HG02943 (cell line): ENCODE results near the gene ARSH.
"Not testable (repeated sequence)": the region's sequence is repeated elsewhere in the genome, so short reads cannot be mapped to it uniquely, and the experiment has no call there.

Experiments used
- ATAC-seq: cut with Tn5 transposase; IDR thresholded peaks from one replicate; pipeline ENCODE4 v1.9.1; 2021; ENCODE audit warnings: mild to moderate bottlenecking, low read depth, moderate library complexity; ENCODE audit not compliant: unreplicated experiment

The ARSH gene

GRCh38 chrX:3029129-3029528 lies 22.8 kb downstream of the ARSH start:
- no peak for ATAC-seq

- no peak for ATAC-seq
Measured at GRCh38 chrX:3037218-3037617, 30.9 kb downstream of the ARSH start.

- ATAC-seq, result no peak
Measured at GRCh38 chrX:3044196-3044595, 37.9 kb downstream of the ARSH start.

DNA sequence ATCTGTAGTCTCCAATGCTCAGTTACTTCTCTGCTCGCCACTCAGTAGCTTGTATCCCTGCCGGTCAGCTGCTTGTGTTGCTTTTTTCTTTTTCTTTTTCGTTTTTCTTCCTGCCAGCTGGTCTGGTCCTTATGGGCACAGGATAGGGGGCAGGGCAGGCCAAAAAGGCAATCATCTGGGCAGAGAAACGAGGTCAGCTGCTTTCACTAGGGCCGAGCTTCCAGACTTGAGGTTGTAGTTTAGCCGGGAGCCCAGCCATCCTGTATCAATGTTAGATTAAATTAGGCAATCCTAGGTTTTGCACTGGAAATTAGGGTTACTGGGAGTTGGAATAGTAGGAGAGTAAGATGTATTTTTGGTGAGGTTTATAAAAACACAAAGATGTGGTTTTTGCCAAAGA lies 38.3 kb downstream of the ARSH start:
- ATAC-seq, result no peak

DNA sequence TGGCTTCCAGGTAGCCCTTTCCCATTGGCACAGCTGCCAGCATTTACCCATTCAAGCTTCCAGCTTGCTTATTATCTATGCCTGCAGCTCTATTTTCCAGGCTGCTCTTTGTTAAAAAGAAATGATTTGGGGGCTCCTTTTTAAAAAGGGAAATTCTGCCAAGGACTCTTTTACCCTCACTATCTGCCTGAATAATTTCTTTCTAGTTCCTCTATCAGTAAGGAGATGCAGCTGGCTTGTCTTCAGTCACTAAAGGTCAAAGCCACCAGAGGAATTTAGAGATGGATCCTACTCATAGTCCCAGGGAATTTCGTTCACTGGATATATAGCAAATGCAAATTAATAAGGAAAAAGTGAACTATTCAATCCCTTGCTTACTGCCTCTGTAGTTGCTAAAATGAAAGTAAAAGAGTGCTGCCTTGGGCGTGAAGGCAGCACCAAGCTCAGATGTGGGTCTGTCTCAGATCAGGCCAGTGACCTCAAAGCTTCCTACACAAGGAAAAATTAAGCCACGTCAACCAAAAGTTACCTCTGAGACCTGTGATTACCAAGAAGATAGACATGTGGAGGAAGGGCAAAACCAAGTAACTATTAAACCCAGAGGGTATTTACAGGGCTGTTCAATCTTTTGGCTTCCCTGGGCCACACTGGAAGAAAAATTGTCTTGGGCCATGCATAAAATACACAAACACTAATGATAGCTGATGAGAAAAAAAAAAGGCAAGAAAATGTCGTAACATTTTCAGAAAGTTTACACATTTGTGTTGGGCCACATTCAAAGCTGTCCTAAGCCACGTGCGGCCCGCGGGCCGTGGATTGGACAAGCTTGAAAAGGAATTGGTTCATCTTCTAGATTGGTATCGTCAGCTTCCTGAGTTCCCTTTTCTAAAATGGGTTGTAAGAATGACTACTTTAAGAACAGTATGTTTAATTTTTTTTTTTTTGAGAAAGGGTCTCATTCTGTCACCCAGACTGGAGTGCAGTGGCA lies 40.2 kb downstream of the ARSH start:
- no peak for ATAC-seq

- not testable (repeated sequence) for ATAC-seq
Measured at GRCh38 chrX:3050523-3051175, 44.3 kb downstream of the ARSH start.

GRCh38 chrX:3052860-3053259 lies 46.5 kb downstream of the ARSH start:
- no peak for ATAC-seq

GRCh38 chrX:3066555-3066954 lies 60.2 kb downstream of the ARSH start:
- no peak for ATAC-seq

- no peak for ATAC-seq
Measured at GRCh38 chrX:3075959-3076358, 69.6 kb downstream of the ARSH start.

- no peak for ATAC-seq
Measured at GRCh38 chrX:3076416-3076991, 70.2 kb downstream of the ARSH start.
